Osteoblast (primary cell): ENCODE measurements around the gene NRCAM. TPM values are rescaled to one million over a fixed set of nuclear protein-coding genes. Genes with fewer than 3 reads are reported as not detected.

ENCODE experiments used
- DNase-seq: peaks from one replicate; pipeline ENCODE4 v3.0.0; 2011; ENCODE audit warnings: low spot score, mixed read lengths; ENCODE audit not compliant: insufficient read length; ENCODE audit errors: missing footprints
- H2AFZ ChIP-seq: 2 replicates; pipeline ENCODE4 v1.6.0; 2011; ENCODE audit warnings: mild to moderate bottlenecking, low read length
- H3K27ac ChIP-seq: 2 replicates; pipeline ENCODE4 v1.5.1; 2011; ENCODE audit warnings: mild to moderate bottlenecking, low read depth, low read length, moderate library complexity
- H3K27me3 ChIP-seq: 2 replicates; pipeline ENCODE4 v1.6.0; 2012; ENCODE audit warnings: mild to moderate bottlenecking, control low read depth, inconsistent platforms, low read length, moderate library complexity; ENCODE audit not compliant: insufficient read depth
- H3K36me3 ChIP-seq: 2 replicates; pipeline ENCODE4 v1.5.1; 2011; ENCODE audit warnings: mild to moderate bottlenecking, low read length, control low read depth, moderate library complexity; ENCODE audit not compliant: insufficient read depth
- H3K4me1 ChIP-seq: 2 replicates; pipeline ENCODE4 v1.5.1; 2011; ENCODE audit warnings: mild to moderate bottlenecking, low read length, control low read depth, moderate library complexity; ENCODE audit not compliant: insufficient read depth
- H3K4me2 ChIP-seq: 2 replicates; pipeline ENCODE4 v1.6.0; 2011; ENCODE audit warnings: mild to moderate bottlenecking, low read length; ENCODE audit not compliant: insufficient read depth
- H3K4me3 ChIP-seq: fragments of 200-600 bp; sonication (generic); 3 replicates; pipeline ENCODE4 v1.5.1; 2012; ENCODE audit warnings: mild to moderate bottlenecking, low read length, inconsistent platforms; ENCODE audit not compliant: insufficient read depth
- H3K79me2 ChIP-seq: 2 replicates; pipeline ENCODE4 v1.6.0; 2012; ENCODE audit warnings: mild to moderate bottlenecking, low read length, control low read depth, inconsistent platforms; ENCODE audit not compliant: insufficient read depth
- H3K9me3 ChIP-seq: 2 replicates; pipeline ENCODE4 v1.5.1; 2011; ENCODE audit warnings: low read depth, low read length, control low read depth
- H4K20me1 ChIP-seq: 2 replicates; pipeline ENCODE4 v1.6.0; 2012; ENCODE audit warnings: mild to moderate bottlenecking, low read length, control low read depth; ENCODE audit not compliant: insufficient read depth
- CTCF ChIP-seq: IDR thresholded peaks from 2 replicates; pipeline ENCODE4 v1.5.1; 2011; ENCODE audit warnings: mild to moderate bottlenecking, low read depth, low read length, moderate library complexity; ENCODE audit errors: extremely low read depth
- total RNA-seq: library from RNA; depleted of rRNA; stranded (reverse); fragments of >200 nt; gene quantifications from 2 replicates; pipeline ENCODE4 v1.2.3, GENCODE V29; 2012

The NRCAM gene
- total RNA-seq, 1 donor: 2.2 TPM

- no peaks in the 10 kb centered on the region for H3K36me3 ChIP-seq
- no peak overlapping the region for H3K4me2 ChIP-seq
- no peak overlapping the region for H2AFZ ChIP-seq
- H3K4me1 ChIP-seq: peaks cover 11% of the 10 kb centered on the region
- no peak overlapping the region for H3K4me3 ChIP-seq
- no peak for DNase-seq
- no peaks in the 10 kb centered on the region for H3K9me3 ChIP-seq
- H3K27me3 ChIP-seq: no peaks in the 10 kb centered on the region
- no peak for TF ChIP-seq CTCF
- no peaks in the 10 kb centered on the region for H3K79me2 ChIP-seq
- H3K27ac ChIP-seq: no peak overlapping the region
- H4K20me1 ChIP-seq: no peaks in the 10 kb centered on the region
These were observed 265.3 kb downstream of the NRCAM start for GRCh38 chr7:108190891-108191290.

- Histone ChIP-seq H3K9me3 (no peaks in the 10 kb centered on the region), H3K36me3 (no peaks in the 10 kb centered on the region), H3K4me1 (peaks cover 8% of the 10 kb centered on the region), H3K4me2 (no peak overlapping the region), H3K27me3 (no peaks in the 10 kb centered on the region), H3K4me3 (no peak overlapping the region), H3K27ac (no peak overlapping the region), H4K20me1 (no peaks in the 10 kb centered on the region), H2AFZ (no peak overlapping the region), H3K79me2 (no peaks in the 10 kb centered on the region)
- TF ChIP-seq CTCF: no peak
- DNase-seq: no peak
These were observed 266.4 kb downstream of the NRCAM start for GRCh38 chr7:108189733-108190388.

GRCh38 chr7:108188724-108189123, 267.5 kb downstream of the NRCAM start:
- no peak overlapping the region for H3K4me2 ChIP-seq
- no peak for DNase-seq
- peaks cover 8% of the 10 kb centered on the region for H3K4me1 ChIP-seq
- H3K79me2 ChIP-seq: no peaks in the 10 kb centered on the region
- no peaks in the 10 kb centered on the region for H3K36me3 ChIP-seq
- H3K9me3 ChIP-seq: no peaks in the 10 kb centered on the region
- H3K4me3 ChIP-seq: no peak overlapping the region
- H3K27me3 ChIP-seq: no peaks in the 10 kb centered on the region
- no peak overlapping the region for H3K27ac ChIP-seq
- no peak overlapping the region for H2AFZ ChIP-seq
- TF ChIP-seq CTCF: no peak
- no peaks in the 10 kb centered on the region for H4K20me1 ChIP-seq

- H3K9me3 ChIP-seq: no peaks in the 10 kb centered on the region
- H2AFZ ChIP-seq: no peak overlapping the region
- no peaks in the 10 kb centered on the region for H3K79me2 ChIP-seq
- TF ChIP-seq CTCF: peak; percentile 70
- no peaks in the 10 kb centered on the region for H3K27me3 ChIP-seq
- H3K27ac ChIP-seq: no peak overlapping the region
- no peak for DNase-seq
- H3K36me3 ChIP-seq: no peaks in the 10 kb centered on the region
- H3K4me1 ChIP-seq: no peaks in the 10 kb centered on the region
- no peak overlapping the region for H3K4me2 ChIP-seq
- H3K4me3 ChIP-seq: no peak overlapping the region
- H4K20me1 ChIP-seq: no peaks in the 10 kb centered on the region
These were observed 274.9 kb downstream of the NRCAM start for GRCh38 chr7:108181073-108181985.
